MCF 10A (cell line): ENCODE results near the gene LRRC32. TPM values are rescaled to one million over a fixed set of nuclear protein-coding genes. Genes with fewer than 3 reads are reported as not detected.

Experiments used
- BruUV-seq: library from RNA; stranded (reverse); fragments of 400-500 nt; replicated peaks from 2 replicates; lab custom pipeline; 2021; lab: Mats Ljungman, UMichigan
- CTCF ChIA-PET: fragments of 300-600 bp; sonication (Branson Sonifier 250); formaldehyde crosslinking; extraction: SDS; loops from one replicate; lab custom pipeline; 2021; ENCODE audit warnings: antibody characterized with exemption, inconsistent platforms; lab: Yijun Ruan, JAX
- POLR2A ChIA-PET: fragments of 300-600, 350-650 bp; sonication (Branson Sonifier 250); formaldehyde crosslinking; extraction: SDS; loops from one replicate; lab custom pipeline; 2020; ENCODE audit warnings: antibody characterized with exemption, inconsistent platforms; lab: Yijun Ruan, JAX
- DNase-seq: peaks from one replicate; pipeline ENCODE4 v3.0.0-alpha.2; 2018; ENCODE audit not compliant: unreplicated experiment
- H3K27ac Mint-ChIP-seq: one replicate; pipeline ENCODE4 v1.8.0; 2022; ENCODE audit warnings: mild to moderate bottlenecking, low read depth, mixed read lengths; ENCODE audit not compliant: unreplicated experiment
- H3K27me3 Mint-ChIP-seq: one replicate; pipeline ENCODE4 v1.8.0; 2022; ENCODE audit warnings: mixed read lengths; ENCODE audit not compliant: insufficient read depth, unreplicated experiment
- H3K36me3 Mint-ChIP-seq: one replicate; pipeline ENCODE4 v1.8.0; 2022; ENCODE audit warnings: mild to moderate bottlenecking, moderate library complexity, mixed read lengths; ENCODE audit not compliant: insufficient read depth, unreplicated experiment
- H3K4me1 Mint-ChIP-seq: one replicate; pipeline ENCODE4 v1.8.0; 2022; ENCODE audit warnings: mixed read lengths; ENCODE audit not compliant: insufficient read depth, unreplicated experiment
- H3K4me3 Mint-ChIP-seq: one replicate; pipeline ENCODE4 v1.8.0; 2022; ENCODE audit warnings: mild to moderate bottlenecking, moderate library complexity, mixed read lengths; ENCODE audit not compliant: unreplicated experiment
- H3K9me3 Mint-ChIP-seq: one replicate; pipeline ENCODE4 v1.8.0; 2022; ENCODE audit warnings: mixed read lengths; ENCODE audit not compliant: unreplicated experiment
- intact Hi-C: fragments of 100-400 bp; cut with micrococcal nuclease; formaldehyde crosslinking; loops from 2 replicates; pipeline ENCODE4 v1.14.1; 2022
- total RNA-seq: library from RNA; stranded (reverse); gene quantifications from 2 replicates; pipeline ENCODE4 v1.2.3, GENCODE V29; 2022
- TF ChIP-seq, protein P1 (sequence below): fragments of 200-600 bp; IDR thresholded peaks from one replicate; pipeline ENCODE4 v1.8.0; 2022; ENCODE audit warnings: antibody characterized with exemption, mild to moderate bottlenecking; ENCODE audit not compliant: unreplicated experiment

LRRC32 gene
- total RNA-seq, 1 experiment from 2014 or later = not detected

DNA sequence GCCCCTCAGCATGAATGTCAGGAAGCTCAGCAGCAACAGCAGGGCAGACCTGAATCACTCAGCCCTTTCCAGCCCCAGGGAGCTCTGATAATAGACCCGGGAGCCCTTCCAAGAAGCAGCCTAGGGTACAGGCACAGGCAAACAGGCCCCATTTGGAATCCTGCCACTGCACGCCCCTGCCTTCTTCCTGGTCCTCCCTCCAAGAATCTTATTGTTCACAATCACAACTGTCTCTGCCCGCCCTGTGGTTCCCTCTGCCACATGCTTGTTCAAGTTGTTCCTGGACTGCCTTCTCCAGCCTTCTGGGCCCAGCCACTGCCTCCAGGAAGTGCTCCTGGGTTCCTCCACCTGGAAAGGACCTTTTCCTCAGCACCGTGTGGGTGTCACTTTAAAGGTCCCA, 54.6 kb downstream of the LRRC32 start:
- POLR2A ChIA-PET = no interaction called here
- CTCF ChIA-PET = no interaction called here

GRCh38 chr11:76614471-76615179, 55.9 kb downstream of the LRRC32 start:
- BruUV-seq = no TSS peak

More for the DNA sequence above, 54.6 kb downstream of the LRRC32 start:
- peaks cover 6% of the 10 kb centered on the region for H3K4me1 Mint-ChIP-seq
- H3K36me3 Mint-ChIP-seq = no peaks in the 10 kb centered on the region
- TF ChIP-seq, protein P1, sequence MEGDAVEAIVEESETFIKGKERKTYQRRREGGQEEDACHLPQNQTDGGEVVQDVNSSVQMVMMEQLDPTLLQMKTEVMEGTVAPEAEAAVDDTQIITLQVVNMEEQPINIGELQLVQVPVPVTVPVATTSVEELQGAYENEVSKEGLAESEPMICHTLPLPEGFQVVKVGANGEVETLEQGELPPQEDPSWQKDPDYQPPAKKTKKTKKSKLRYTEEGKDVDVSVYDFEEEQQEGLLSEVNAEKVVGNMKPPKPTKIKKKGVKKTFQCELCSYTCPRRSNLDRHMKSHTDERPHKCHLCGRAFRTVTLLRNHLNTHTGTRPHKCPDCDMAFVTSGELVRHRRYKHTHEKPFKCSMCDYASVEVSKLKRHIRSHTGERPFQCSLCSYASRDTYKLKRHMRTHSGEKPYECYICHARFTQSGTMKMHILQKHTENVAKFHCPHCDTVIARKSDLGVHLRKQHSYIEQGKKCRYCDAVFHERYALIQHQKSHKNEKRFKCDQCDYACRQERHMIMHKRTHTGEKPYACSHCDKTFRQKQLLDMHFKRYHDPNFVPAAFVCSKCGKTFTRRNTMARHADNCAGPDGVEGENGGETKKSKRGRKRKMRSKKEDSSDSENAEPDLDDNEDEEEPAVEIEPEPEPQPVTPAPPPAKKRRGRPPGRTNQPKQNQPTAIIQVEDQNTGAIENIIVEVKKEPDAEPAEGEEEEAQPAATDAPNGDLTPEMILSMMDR = no peak
- DNase-seq = peak; percentile 34
- intact Hi-C loops = no loop called here
- H3K27ac Mint-ChIP-seq = peak overlapping the region; percentile 37
- no peak overlapping the region for H3K4me3 Mint-ChIP-seq
- no peaks in the 10 kb centered on the region for H3K27me3 Mint-ChIP-seq
- no peaks in the 10 kb centered on the region for H3K9me3 Mint-ChIP-seq
- BruUV-seq = no TSS peak

DNA sequence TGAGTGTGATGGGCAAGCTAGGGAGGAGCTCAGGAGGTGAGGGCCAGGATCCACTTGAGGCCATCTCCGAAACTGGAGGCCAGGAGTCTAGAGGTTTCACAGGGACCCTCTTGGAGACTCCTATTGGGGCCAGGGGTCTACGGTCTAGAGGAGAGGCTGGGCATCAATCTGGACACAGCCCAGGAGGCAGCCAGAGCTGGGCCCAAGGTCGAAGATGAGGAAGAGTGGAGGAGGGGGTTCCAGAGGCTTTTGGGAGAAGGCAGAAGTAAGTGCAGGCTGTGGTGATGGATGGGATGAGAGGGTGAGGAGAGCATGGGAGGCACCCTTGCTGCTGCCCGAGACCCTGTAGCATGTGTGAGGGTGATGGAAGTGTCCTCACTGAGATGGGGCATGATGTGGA, 56.6 kb downstream of the LRRC32 start:
- ChIA-PET CTCF (no interaction called here), POLR2A (interaction anchor here (0.8 kb wide), 1 partner anchor 204 kb away, joined by 3 read pairs; no protein-coding TSS in a partner anchor)
- no peak overlapping the region for H3K27ac Mint-ChIP-seq
- H3K4me3 Mint-ChIP-seq = no peak overlapping the region
- intact Hi-C loops = no loop called here
- no peaks in the 10 kb centered on the region for H3K4me1 Mint-ChIP-seq
- BruUV-seq = no TSS peak
- DNase-seq = no peak
- H3K27me3 Mint-ChIP-seq = no peaks in the 10 kb centered on the region
- TF ChIP-seq, protein P1 = no peak
- H3K9me3 Mint-ChIP-seq = no peaks in the 10 kb centered on the region
- H3K36me3 Mint-ChIP-seq = no peaks in the 10 kb centered on the region

More at GRCh38 chr11:76614471-76615179, 55.9 kb downstream of the LRRC32 start:
- ChIA-PET CTCF (no interaction called here), POLR2A (interaction anchor here (0.8 kb wide), 1 partner anchor 205 kb away, joined by 3 read pairs; no protein-coding TSS in a partner anchor)
- no peaks in the 10 kb centered on the region for H3K4me1 Mint-ChIP-seq
- no peaks in the 10 kb centered on the region for H3K9me3 Mint-ChIP-seq
- H3K27me3 Mint-ChIP-seq = no peaks in the 10 kb centered on the region
- H3K27ac Mint-ChIP-seq = no peak overlapping the region
- no peak overlapping the region for H3K4me3 Mint-ChIP-seq
- TF ChIP-seq, protein P1 = no peak
- intact Hi-C loops = no loop called here
- H3K36me3 Mint-ChIP-seq = no peaks in the 10 kb centered on the region
- no peak for DNase-seq

GRCh38 chr11:76612226-76612625, 58.3 kb downstream of the LRRC32 start:
- Mint-ChIP-seq H3K9me3 (no peaks in the 10 kb centered on the region), H3K4me1 (no peaks in the 10 kb centered on the region), H3K36me3 (no peaks in the 10 kb centered on the region), H3K27me3 (no peaks in the 10 kb centered on the region), H3K4me3 (no peak overlapping the region), H3K27ac (no peak overlapping the region)
- DNase-seq = no peak
- intact Hi-C loops = no loop called here
- ChIA-PET POLR2A (no interaction called here), CTCF (no interaction called here)
- no TSS peak for BruUV-seq
- TF ChIP-seq, protein P1 = no peak
